PFSK-1 (cell line): ENCODE data around the gene NUTF2.

Experiments
- FOXP2 ChIP-seq: optimal IDR thresholded peaks from 2 replicates; pipeline ENCODE3; 2011; ENCODE audit warnings: borderline replicate concordance, control low read depth, inconsistent platforms; ENCODE audit not compliant: insufficient read depth; ENCODE audit errors: extremely low read length, extremely low read depth
- POLR2AphosphoS5 ChIP-seq: IDR thresholded peaks from 2 replicates; pipeline ENCODE4 v1.6.1; 2012; ENCODE audit warnings: low read depth, mild to moderate bottlenecking, control low read depth, low read length, moderate library complexity
- SIN3A ChIP-seq: IDR thresholded peaks from 2 replicates; pipeline ENCODE4 v1.6.1; 2012; ENCODE audit warnings: mild to moderate bottlenecking, low read length, moderate library complexity, borderline replicate concordance; ENCODE audit not compliant: insufficient read depth
- TAF1 ChIP-seq: IDR thresholded peaks from 2 replicates; pipeline ENCODE4 v1.6.1; 2012; ENCODE audit warnings: low read length, control low read depth, borderline replicate concordance; ENCODE audit not compliant: insufficient read depth
- TF ChIP-seq, protein P1 (sequence below), 2 experiments: IDR thresholded peaks; 2 replicates each; pipeline versions ENCODE4 v1.6.1 to v1.8.0; 2011 to 2012; ENCODE audit warnings: low read depth in 2 of 2, low read length in 2 of 2, control low read depth in 1 of 2, inconsistent platforms in 1 of 2, mild to moderate bottlenecking in 1 of 2, moderate library complexity in 1 of 2; ENCODE audit not compliant: insufficient read depth in 1 of 2

NUTF2 gene

DNA sequence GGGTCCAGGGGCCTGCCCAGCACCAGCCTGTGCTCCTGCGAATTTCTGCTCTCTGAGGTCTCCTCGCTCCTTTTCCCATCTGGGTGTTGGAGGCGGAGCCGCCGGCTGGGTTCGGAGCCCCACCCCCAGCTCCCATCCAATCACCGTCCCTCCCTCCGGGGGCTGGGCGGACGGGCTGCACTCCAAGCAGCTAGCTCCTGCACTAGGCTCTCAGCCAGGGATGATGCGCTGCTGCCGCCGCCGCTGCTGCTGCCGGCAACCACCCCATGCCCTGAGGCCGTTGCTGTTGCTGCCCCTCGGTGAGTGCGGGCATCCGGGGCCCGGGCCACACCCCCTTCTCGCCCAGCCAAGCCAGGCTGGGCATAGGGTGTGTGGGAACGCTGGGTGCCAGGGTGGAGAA, 38.0 kb downstream of the NUTF2 start, which contains the start of gene NRN1L:
NRN1L (plus strand) TSS at position 202 of the 400 bp plus-strand sequence; CDS start at position 221, 19 bp downstream.
- no peak for TF ChIP-seq SIN3A
- TF ChIP-seq POLR2AphosphoS5, result no peak
- TF ChIP-seq, protein P1, sequence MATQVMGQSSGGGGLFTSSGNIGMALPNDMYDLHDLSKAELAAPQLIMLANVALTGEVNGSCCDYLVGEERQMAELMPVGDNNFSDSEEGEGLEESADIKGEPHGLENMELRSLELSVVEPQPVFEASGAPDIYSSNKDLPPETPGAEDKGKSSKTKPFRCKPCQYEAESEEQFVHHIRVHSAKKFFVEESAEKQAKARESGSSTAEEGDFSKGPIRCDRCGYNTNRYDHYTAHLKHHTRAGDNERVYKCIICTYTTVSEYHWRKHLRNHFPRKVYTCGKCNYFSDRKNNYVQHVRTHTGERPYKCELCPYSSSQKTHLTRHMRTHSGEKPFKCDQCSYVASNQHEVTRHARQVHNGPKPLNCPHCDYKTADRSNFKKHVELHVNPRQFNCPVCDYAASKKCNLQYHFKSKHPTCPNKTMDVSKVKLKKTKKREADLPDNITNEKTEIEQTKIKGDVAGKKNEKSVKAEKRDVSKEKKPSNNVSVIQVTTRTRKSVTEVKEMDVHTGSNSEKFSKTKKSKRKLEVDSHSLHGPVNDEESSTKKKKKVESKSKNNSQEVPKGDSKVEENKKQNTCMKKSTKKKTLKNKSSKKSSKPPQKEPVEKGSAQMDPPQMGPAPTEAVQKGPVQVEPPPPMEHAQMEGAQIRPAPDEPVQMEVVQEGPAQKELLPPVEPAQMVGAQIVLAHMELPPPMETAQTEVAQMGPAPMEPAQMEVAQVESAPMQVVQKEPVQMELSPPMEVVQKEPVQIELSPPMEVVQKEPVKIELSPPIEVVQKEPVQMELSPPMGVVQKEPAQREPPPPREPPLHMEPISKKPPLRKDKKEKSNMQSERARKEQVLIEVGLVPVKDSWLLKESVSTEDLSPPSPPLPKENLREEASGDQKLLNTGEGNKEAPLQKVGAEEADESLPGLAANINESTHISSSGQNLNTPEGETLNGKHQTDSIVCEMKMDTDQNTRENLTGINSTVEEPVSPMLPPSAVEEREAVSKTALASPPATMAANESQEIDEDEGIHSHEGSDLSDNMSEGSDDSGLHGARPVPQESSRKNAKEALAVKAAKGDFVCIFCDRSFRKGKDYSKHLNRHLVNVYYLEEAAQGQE (IDR thresholded peaks at IDR 0.05; ENCODE audit: insufficient read depth in 1 of 2, low read depth in 2 of 2, low read length in 2 of 2), result no peak
- TF ChIP-seq FOXP2, result no peak
- TF ChIP-seq TAF1, result no peak

DNA sequence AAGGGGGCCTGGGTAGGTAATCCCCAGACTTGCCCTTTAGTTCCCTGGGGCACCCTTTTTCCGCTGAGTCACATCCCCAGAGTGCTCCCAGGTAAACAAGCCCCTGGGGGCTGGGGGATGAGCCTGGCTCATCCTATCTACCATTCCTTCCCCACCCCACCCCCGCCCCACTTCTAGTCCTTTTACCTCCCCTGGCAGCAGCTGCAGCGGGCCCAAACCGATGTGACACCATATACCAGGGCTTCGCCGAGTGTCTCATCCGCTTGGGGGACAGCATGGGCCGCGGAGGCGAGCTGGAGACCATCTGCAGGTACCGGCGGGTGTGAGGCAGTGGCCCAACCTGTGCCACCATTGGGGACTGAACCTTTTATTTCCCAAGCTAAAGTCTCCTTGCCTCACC, 38.8 kb downstream of the NUTF2 start:
- TF ChIP-seq, protein P1 (IDR thresholded peaks at IDR 0.05; ENCODE audit: insufficient read depth in 1 of 2, low read depth in 2 of 2, low read length in 2 of 2), result no peak
- TF ChIP-seq FOXP2, result no peak
- no peak for TF ChIP-seq SIN3A
- no peak for TF ChIP-seq POLR2AphosphoS5
- TF ChIP-seq TAF1, result no peak

- TF ChIP-seq, protein P1 (IDR thresholded peaks at IDR 0.05; ENCODE audit: insufficient read depth in 1 of 2, low read depth in 2 of 2, low read length in 2 of 2), result no peak
- no peak for TF ChIP-seq FOXP2
- no peak for TF ChIP-seq TAF1
- no peak for TF ChIP-seq SIN3A
- TF ChIP-seq POLR2AphosphoS5, result no peak
Observed at GRCh38 chr16:67885976-67886375, 39.2 kb downstream of the NUTF2 start.

- no peak for TF ChIP-seq POLR2AphosphoS5
- TF ChIP-seq, protein P1 (IDR thresholded peaks at IDR 0.05; ENCODE audit: insufficient read depth in 1 of 2, low read depth in 2 of 2, low read length in 2 of 2), result no peak
- no peak for TF ChIP-seq SIN3A
- TF ChIP-seq TAF1, result no peak
- TF ChIP-seq FOXP2, result no peak
Observed at GRCh38 chr16:67886387-67886786, 39.7 kb downstream of the NUTF2 start.

GRCh38 chr16:67888331-67888730, 41.6 kb downstream of the NUTF2 start:
- TF ChIP-seq POLR2AphosphoS5 (no peak), TAF1 (no peak), SIN3A (no peak), FOXP2 (no peak)
- TF ChIP-seq, protein P1 (IDR thresholded peaks at IDR 0.05; ENCODE audit: insufficient read depth in 1 of 2, low read depth in 2 of 2, low read length in 2 of 2), result no peak
